ENCODE measurements around the gene APLP1. TPM values are rescaled to one million over a fixed set of nuclear protein-coding genes. Genes with fewer than 3 reads are reported as not detected.

The APLP1 gene
- total and polyA plus RNA-seq, 2 of the 4 experiments (the other 2 are of a cell fraction), result 4.7 to 41.0 TPM

DNA sequence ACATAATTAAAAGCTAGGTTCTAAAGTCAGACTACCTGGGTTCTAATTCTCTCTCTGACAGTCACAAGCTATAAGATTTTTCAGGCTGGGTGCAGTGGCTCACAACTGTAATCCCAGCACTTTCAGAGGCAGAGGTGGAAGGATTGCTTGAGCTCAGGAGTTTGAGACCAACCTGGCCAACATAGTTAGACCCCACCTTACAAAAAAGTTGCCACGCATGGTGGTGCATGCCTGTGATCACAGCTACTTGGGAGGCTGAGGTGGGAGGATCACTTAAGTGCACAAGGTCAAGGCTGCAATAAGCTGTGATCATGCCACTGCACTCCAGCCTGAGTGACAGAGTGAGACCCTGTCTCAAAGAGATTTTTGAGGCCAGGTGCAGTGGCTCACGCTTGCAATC is 26.0 kb downstream of the APLP1 start:
- H3K56ac ChIP-seq (ENCODE audit: extremely low read depth, insufficient read depth, low read length), result no peak overlapping the region
- CTCF ChIA-PET, result interaction anchor here (1.2 kb wide), 1 partner anchor 37 kb away, joined by 4 read pairs; no protein-coding TSS in a partner anchor
- POLR2A ChIA-PET (ENCODE audit: unreplicated experiment), result interaction anchor here (0.5 kb wide), 1 partner anchor 257 kb away, joined by 3 read pairs; no protein-coding TSS in a partner anchor
- no peak overlapping the region for H3K23ac ChIP-seq (ENCODE audit: low read depth, low read length)
- no peaks in the 10 kb centered on the region for H3K27me3 ChIP-seq (ENCODE audit: control insufficient read depth, insufficient read depth, low read length)
- H2AFZ ChIP-seq (replicated peaks; ENCODE audit: low read length, poor library complexity), result no peak overlapping the region
- no peak overlapping the region for H3K14ac ChIP-seq (replicated peaks; ENCODE audit: low read depth, low read length)
- H3K4ac ChIP-seq (ENCODE audit: low read depth, low read length), result no peak overlapping the region
- no TSS peak for BruUV-seq (replicated peaks)
- H3K18ac ChIP-seq (ENCODE audit: low read depth, low read length), result no peak overlapping the region
- no peak for DNase-seq
- H3K4me3 ChIP-seq (ENCODE audit: insufficient read depth, low read depth, low read length), result no peak overlapping the region
- H4K20me1 ChIP-seq (ENCODE audit: insufficient read depth, low read length), result no peaks in the 10 kb centered on the region
- no peak overlapping the region for H2AK9ac ChIP-seq (replicated peaks; ENCODE audit: low read depth, low read length, poor library complexity)
- intact Hi-C loops (cut with micrococcal nuclease) (no loop called here), in situ Hi-C loops (cut with MboI; ENCODE audit: low sequenced_read_pairs) (no loop called here), dilution Hi-C loops (cut with HindIII; ENCODE audit: low sequenced_read_pairs, unreplicated experiment) (no loop called here)
- peaks cover 33% of the 10 kb centered on the region for H3K36me3 ChIP-seq (ENCODE audit: control insufficient read depth, insufficient read depth, low read length)
- no peak overlapping the region for H2BK5ac ChIP-seq (ENCODE audit: low read depth, low read length, poor library complexity, severe bottlenecking)
- H3K79me1 ChIP-seq (ENCODE audit: low read depth in 1 of 2, low read length in 2 of 2), result peaks cover 21 to 31% of the 10 kb centered on the region in 2 experiments; a peak in 3 of 4 replicates
- H3K4me2 ChIP-seq (ENCODE audit: low read depth, low read length), result no peak overlapping the region
- no peaks in the 10 kb centered on the region; the same call in 1 of the 2 replicates for H3K9me1 ChIP-seq (ENCODE audit: insufficient read depth, low read length)
- H2BK20ac ChIP-seq (ENCODE audit: low read depth, low read length), result no peak overlapping the region
- TF ChIP-seq, protein P1, sequence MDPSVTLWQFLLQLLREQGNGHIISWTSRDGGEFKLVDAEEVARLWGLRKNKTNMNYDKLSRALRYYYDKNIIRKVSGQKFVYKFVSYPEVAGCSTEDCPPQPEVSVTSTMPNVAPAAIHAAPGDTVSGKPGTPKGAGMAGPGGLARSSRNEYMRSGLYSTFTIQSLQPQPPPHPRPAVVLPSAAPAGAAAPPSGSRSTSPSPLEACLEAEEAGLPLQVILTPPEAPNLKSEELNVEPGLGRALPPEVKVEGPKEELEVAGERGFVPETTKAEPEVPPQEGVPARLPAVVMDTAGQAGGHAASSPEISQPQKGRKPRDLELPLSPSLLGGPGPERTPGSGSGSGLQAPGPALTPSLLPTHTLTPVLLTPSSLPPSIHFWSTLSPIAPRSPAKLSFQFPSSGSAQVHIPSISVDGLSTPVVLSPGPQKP (IDR thresholded peaks at IDR 0.05; ENCODE audit: borderline replicate concordance, low read depth, low read length), result no peak
- TF ChIP-seq RFX5 (IDR thresholded peaks at IDR 0.05; ENCODE audit: low read depth, low read length) (no peak), MAZ (IDR thresholded peaks at IDR 0.05; ENCODE audit: borderline replicate concordance, low read depth, low read length) (no peak), CHD1 (IDR thresholded peaks at IDR 0.05; ENCODE audit: low read depth, low read length) (no peak), MXI1 (IDR thresholded peaks at IDR 0.05; ENCODE audit: borderline replicate concordance, low read depth, low read length) (no peak), CEBPB (IDR thresholded peaks at IDR 0.05; ENCODE audit: low read depth, low read length) (no peak), RAD21 (IDR thresholded peaks at IDR 0.05; ENCODE audit: low read length) (no peak), BHLHE40 (IDR thresholded peaks at IDR 0.05; ENCODE audit: low read depth, low read length) (no peak), FOS (IDR thresholded peaks at IDR 0.05; ENCODE audit: low read depth, low read length) (no peak), POLR2A (IDR thresholded peaks at IDR 0.05; ENCODE audit: low read depth, low read length) (no peak)
- TF ChIP-seq, protein P2, sequence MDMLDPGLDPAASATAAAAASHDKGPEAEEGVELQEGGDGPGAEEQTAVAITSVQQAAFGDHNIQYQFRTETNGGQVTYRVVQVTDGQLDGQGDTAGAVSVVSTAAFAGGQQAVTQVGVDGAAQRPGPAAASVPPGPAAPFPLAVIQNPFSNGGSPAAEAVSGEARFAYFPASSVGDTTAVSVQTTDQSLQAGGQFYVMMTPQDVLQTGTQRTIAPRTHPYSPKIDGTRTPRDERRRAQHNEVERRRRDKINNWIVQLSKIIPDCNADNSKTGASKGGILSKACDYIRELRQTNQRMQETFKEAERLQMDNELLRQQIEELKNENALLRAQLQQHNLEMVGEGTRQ (IDR thresholded peaks at IDR 0.05; ENCODE audit: low read depth, low read length), result no peak
- TF ChIP-seq, protein P3, sequence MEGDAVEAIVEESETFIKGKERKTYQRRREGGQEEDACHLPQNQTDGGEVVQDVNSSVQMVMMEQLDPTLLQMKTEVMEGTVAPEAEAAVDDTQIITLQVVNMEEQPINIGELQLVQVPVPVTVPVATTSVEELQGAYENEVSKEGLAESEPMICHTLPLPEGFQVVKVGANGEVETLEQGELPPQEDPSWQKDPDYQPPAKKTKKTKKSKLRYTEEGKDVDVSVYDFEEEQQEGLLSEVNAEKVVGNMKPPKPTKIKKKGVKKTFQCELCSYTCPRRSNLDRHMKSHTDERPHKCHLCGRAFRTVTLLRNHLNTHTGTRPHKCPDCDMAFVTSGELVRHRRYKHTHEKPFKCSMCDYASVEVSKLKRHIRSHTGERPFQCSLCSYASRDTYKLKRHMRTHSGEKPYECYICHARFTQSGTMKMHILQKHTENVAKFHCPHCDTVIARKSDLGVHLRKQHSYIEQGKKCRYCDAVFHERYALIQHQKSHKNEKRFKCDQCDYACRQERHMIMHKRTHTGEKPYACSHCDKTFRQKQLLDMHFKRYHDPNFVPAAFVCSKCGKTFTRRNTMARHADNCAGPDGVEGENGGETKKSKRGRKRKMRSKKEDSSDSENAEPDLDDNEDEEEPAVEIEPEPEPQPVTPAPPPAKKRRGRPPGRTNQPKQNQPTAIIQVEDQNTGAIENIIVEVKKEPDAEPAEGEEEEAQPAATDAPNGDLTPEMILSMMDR (conservative IDR thresholded peaks at IDR 0.05; ENCODE audit: low read depth, low read length), result no peak
- no peak overlapping the region for H3K9ac ChIP-seq (ENCODE audit: low read depth, low read length)
- no peak overlapping the region for H2AK5ac ChIP-seq (ENCODE audit: low read depth, low read length)
- no peak overlapping the region for H2BK120ac ChIP-seq (ENCODE audit: low read depth, low read length)
- no CpG with 5 or more reads among the region's 2 CpGs for WGBS, 2 experiments (ENCODE audit: extremely low coverage in 2 of 2, insufficient read length in 1 of 2)
- H2BK15ac ChIP-seq (ENCODE audit: low read depth, low read length), result no peak overlapping the region
- no peaks in the 10 kb centered on the region for H3K9me3 ChIP-seq (ENCODE audit: control insufficient read depth, insufficient read depth, low read length)
- no peak overlapping the region for H4K8ac ChIP-seq (ENCODE audit: low read depth in 2 of 2, low read length in 2 of 2)
- no peak for ATAC-seq (ENCODE audit: low read depth)
- H3K4me1 ChIP-seq (ENCODE audit: control insufficient read depth, insufficient read depth, low read length), result 0 out of 2 replicates have a peak, but pooled peaks cover 6% of the 10 kb centered on the region
- no peak overlapping the region for H4K91ac ChIP-seq (ENCODE audit: insufficient read depth, low read depth, low read length)
- no peak overlapping the region for H4K5ac ChIP-seq (ENCODE audit: low read depth, low read length)
- H3K27ac ChIP-seq (ENCODE audit: insufficient read depth, low read length), result no peak overlapping the region

All from IMR-90 (cell line).